Mesendoderm (in vitro differentiated cells): Measurements from ENCODE around the gene ESF1. TPM values are rescaled to one million over a fixed set of nuclear protein-coding genes. Genes with fewer than 3 reads are reported as not detected.

ENCODE experiments used
- DNase-seq: peaks from one replicate; pipeline ENCODE4 v3.0.0; 2013
- H2AK5ac ChIP-seq: 2 replicates; pipeline ENCODE4 v1.6.1; 2013; ENCODE audit warnings: low read length, inconsistent platforms
- H2BK120ac ChIP-seq: 2 replicates; pipeline ENCODE4 v1.6.1; 2013; ENCODE audit warnings: low read depth, mild to moderate bottlenecking, low read length, moderate library complexity, mixed read lengths
- H2BK15ac ChIP-seq: replicated peaks from 2 replicates; pipeline ENCODE4 v1.6.1; 2013; ENCODE audit warnings: low read depth, mild to moderate bottlenecking, moderate library complexity
- H2BK5ac ChIP-seq: 2 replicates; pipeline ENCODE4 v1.6.1; 2013; ENCODE audit warnings: low read length, inconsistent platforms
- H3K18ac ChIP-seq: 2 replicates; pipeline ENCODE4 v1.6.1; 2013; ENCODE audit warnings: mild to moderate bottlenecking, low read length, mixed read lengths
- H3K23ac ChIP-seq: one replicate; pipeline ENCODE4 v1.6.1; 2013; ENCODE audit warnings: low read length
- H3K27ac ChIP-seq: 2 replicates; pipeline ENCODE4 v1.5.1; 2013; ENCODE audit warnings: low read depth, mild to moderate bottlenecking, inconsistent platforms, low read length, moderate library complexity
- H3K27me3 ChIP-seq: 2 replicates; pipeline ENCODE4 v1.6.1; 2013; ENCODE audit warnings: low read length, control low read depth, mild to moderate bottlenecking, inconsistent platforms; ENCODE audit not compliant: insufficient read depth, poor library complexity
- H3K36me3 ChIP-seq: 2 replicates; pipeline ENCODE4 v1.6.1; 2013; ENCODE audit warnings: low read length, inconsistent platforms; ENCODE audit not compliant: control insufficient read depth, insufficient read depth
- H3K4ac ChIP-seq: one replicate; pipeline ENCODE4 v1.6.1; 2013; ENCODE audit warnings: low read depth, mild to moderate bottlenecking, low read length, moderate library complexity
- H3K4me1 ChIP-seq: 2 replicates; pipeline ENCODE4 v1.6.1; 2013; ENCODE audit warnings: low read depth, low read length, inconsistent platforms; ENCODE audit not compliant: control insufficient read depth
- H3K4me2 ChIP-seq: 2 replicates; pipeline ENCODE4 v1.6.1; 2013; ENCODE audit warnings: low read length
- H3K4me3 ChIP-seq: 2 replicates; pipeline ENCODE4 v1.5.1; 2013; ENCODE audit warnings: mild to moderate bottlenecking, low read length
- H3K56ac ChIP-seq: one replicate; pipeline ENCODE4 v1.6.1; 2013; ENCODE audit warnings: low read length
- H3K79me1 ChIP-seq: 2 replicates; pipeline ENCODE4 v1.6.1; 2013; ENCODE audit warnings: low read length, inconsistent platforms
- H3K79me2 ChIP-seq: 2 replicates; pipeline ENCODE4 v1.6.1; 2013; ENCODE audit warnings: mild to moderate bottlenecking, low read length; ENCODE audit not compliant: control insufficient read depth, insufficient read depth
- H3K9ac ChIP-seq: 2 replicates; pipeline ENCODE4 v1.6.1; 2013; ENCODE audit warnings: low read length, inconsistent platforms
- H4K5ac ChIP-seq: one replicate; pipeline ENCODE4 v1.6.1; 2013; ENCODE audit warnings: low read length
- H4K8ac ChIP-seq: one replicate; pipeline ENCODE4 v1.6.1; 2013; ENCODE audit warnings: low read depth, mild to moderate bottlenecking, control low read depth, low read length, moderate library complexity
- WGBS: extraction: QIAGEN DNeasy Blood & Tissue Kit; methylation state at CpG from one replicate; pipeline ENCODE4 v1.1.7; 2013; ENCODE audit warnings: low lambda C conversion rate, missing lambda C conversion rate; ENCODE audit not compliant: insufficient coverage; ENCODE audit errors: extremely low coverage; 5-methylcytosine and 5-hydroxymethylcytosine counted together
- polyA plus RNA-seq, 2 experiments: library from polyadenylated mRNA; stranded (reverse); fragments of 200-250 nt; gene quantifications; one replicate each; pipeline ENCODE4 v1.2.3, GENCODE V29; 2013

Gene ESF1
- 56.8 TPM for polyA plus RNA-seq (2013, experiment 1 of 2)
- polyA plus RNA-seq (2013, experiment 2 of 2), result 57.3 TPM

DNA sequence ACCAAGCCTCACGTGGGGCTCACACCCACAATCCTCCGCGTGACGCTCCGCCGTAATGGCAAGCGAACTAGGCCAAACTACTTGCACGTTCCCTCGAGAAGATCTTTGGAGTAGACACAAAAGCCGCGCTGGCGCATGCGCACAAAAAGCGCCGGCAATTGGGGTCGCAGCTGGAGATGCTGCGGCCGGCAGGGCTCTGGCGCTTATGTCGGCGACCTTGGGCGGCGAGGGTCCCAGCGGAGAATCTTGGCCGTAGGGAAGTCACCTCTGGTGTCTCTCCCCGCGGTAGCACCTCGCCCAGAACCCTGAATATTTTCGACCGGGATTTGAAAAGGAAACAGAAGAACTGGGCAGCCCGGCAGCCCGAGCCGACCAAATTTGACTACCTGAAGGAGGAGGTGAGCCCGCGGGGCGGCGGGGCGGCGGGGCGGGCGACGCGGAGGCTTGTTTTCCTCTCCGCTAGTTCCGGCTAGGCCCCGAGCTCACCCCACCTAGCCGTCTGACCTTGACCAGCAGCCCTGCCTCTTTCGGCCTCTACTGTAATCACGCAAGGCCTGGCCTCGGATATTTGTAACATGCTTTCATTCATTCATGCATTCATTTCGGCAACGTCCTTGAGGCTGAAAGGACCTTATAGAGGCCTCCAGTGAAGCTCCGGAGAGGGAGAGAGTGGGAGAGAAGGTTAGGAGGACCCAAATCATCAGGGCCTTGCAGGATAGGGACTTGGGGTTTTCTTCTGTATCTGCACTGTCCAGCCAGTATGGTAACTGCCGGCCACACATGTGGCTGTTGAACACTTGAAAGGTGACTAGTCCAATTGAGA lies at the start of gene ESF1, which contains the start of gene NDUFAF5:
TSS of gene ESF1 (minus strand) at position 27 of the 823 bp plus-strand sequence. CDS start 1,779 bp downstream, outside the sequence.
TSS of gene NDUFAF5 (plus strand) at position 136 of the 823 bp plus-strand sequence. CDS start at position 177, 41 bp downstream.
- H3K4me1 ChIP-seq, result peaks cover 2% of the 10 kb centered on the region
- H4K8ac ChIP-seq, result no peak within 1 kb of the TSS
- H3K4ac ChIP-seq, result peak within 1 kb of the TSS; percentile 87
- H2BK120ac ChIP-seq, result no peak within 1 kb of the TSS
- H2AK5ac ChIP-seq, result peak within 1 kb of the TSS; percentile 37
- H3K79me1 ChIP-seq, result peaks cover 13% of the 10 kb centered on the region
- peak within 1 kb of the TSS; percentile 99 for H3K9ac ChIP-seq
- H2BK15ac ChIP-seq, result no peak within 1 kb of the TSS
- H3K56ac ChIP-seq, result peak within 1 kb of the TSS; percentile 97
- peak within 1 kb of the TSS; percentile 85 for H3K18ac ChIP-seq
- H2BK5ac ChIP-seq, result peak within 1 kb of the TSS; percentile 35
- peaks cover 35% of the 10 kb centered on the region for H3K79me2 ChIP-seq
- H3K27me3 ChIP-seq, result no peaks in the 10 kb centered on the region
- H3K36me3 ChIP-seq, result peaks cover 2% of the 10 kb centered on the region
- H3K27ac ChIP-seq, result peak within 1 kb of the TSS; percentile 78
- H4K5ac ChIP-seq, result no peak within 1 kb of the TSS
- peak within 1 kb of the TSS; percentile 81 for H3K4me2 ChIP-seq
- peak; percentile 99 for DNase-seq
- no CpG with 5 or more reads among the region's 54 CpGs for WGBS
- H3K4me3 ChIP-seq, result peak within 1 kb of the TSS; percentile 99
- peak within 1 kb of the TSS; percentile 59 for H3K23ac ChIP-seq

GRCh38 chr20:13831476-13831875 lies 46.8 kb upstream of the ESF1 start:
- no peak overlapping the region for H3K23ac ChIP-seq
- no peak overlapping the region for H3K4me2 ChIP-seq
- no peak overlapping the region for H4K5ac ChIP-seq
- no peak overlapping the region for H3K9ac ChIP-seq
- H3K4ac ChIP-seq, result no peak overlapping the region
- no peaks in the 10 kb centered on the region for H3K4me1 ChIP-seq
- no peak overlapping the region for H2BK5ac ChIP-seq
- DNase-seq, result no peak
- no CpG with 5 or more reads among the region's 3 CpGs for WGBS
- H3K4me3 ChIP-seq, result no peak overlapping the region
- H3K36me3 ChIP-seq, result no peaks in the 10 kb centered on the region
- H3K79me2 ChIP-seq, result no peaks in the 10 kb centered on the region
- H3K56ac ChIP-seq, result no peak overlapping the region
- no peak overlapping the region for H4K8ac ChIP-seq
- no peaks in the 10 kb centered on the region for H3K27me3 ChIP-seq
- no peak overlapping the region for H3K18ac ChIP-seq
- no peak overlapping the region for H2BK120ac ChIP-seq
- no peak overlapping the region for H2BK15ac ChIP-seq
- H3K27ac ChIP-seq, result no peak overlapping the region
- H3K79me1 ChIP-seq, result no peaks in the 10 kb centered on the region
- no peak overlapping the region for H2AK5ac ChIP-seq

GRCh38 chr20:13825465-13825864 lies 40.7 kb upstream of the ESF1 start:
- WGBS, result no CpG with 5 or more reads among the region's 5 CpGs
- H3K56ac ChIP-seq, result no peak overlapping the region
- no peak overlapping the region for H3K4ac ChIP-seq

DNA sequence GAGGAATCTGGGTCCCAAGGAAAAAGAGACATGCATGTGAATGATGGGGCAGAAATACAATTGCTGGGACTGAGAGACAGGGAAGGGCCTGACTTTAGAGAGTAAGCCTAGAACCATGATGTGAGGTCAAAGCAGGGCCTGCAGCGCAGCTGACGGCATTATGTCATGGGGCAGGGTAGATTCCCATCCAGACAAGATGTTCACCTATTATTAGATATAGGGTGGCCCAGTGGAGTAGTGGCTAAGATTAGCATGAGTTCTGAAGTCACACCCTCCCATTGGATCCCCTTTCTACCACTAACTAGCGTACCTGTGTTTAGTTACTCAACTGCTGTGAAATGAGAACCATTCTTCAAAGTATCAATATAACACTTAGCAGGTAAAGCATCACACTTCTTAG lies 39.7 kb upstream of the ESF1 start:
- no peak overlapping the region for H3K4ac ChIP-seq
- H2BK5ac ChIP-seq, result no peak overlapping the region
- H3K18ac ChIP-seq, result no peak overlapping the region
- H2AK5ac ChIP-seq, result no peak overlapping the region
- H3K79me2 ChIP-seq, result no peaks in the 10 kb centered on the region
- no peak overlapping the region for H2BK120ac ChIP-seq
- H3K79me1 ChIP-seq, result no peaks in the 10 kb centered on the region
- H3K4me1 ChIP-seq, result no peaks in the 10 kb centered on the region
- no peak overlapping the region for H3K27ac ChIP-seq
- H3K9ac ChIP-seq, result no peak overlapping the region
- WGBS, result no CpG with 5 or more reads among the region's 3 CpGs
- H3K36me3 ChIP-seq, result no peaks in the 10 kb centered on the region
- no peak for DNase-seq
- H4K8ac ChIP-seq, result no peak overlapping the region
- no peak overlapping the region for H2BK15ac ChIP-seq
- H4K5ac ChIP-seq, result no peak overlapping the region
- H3K27me3 ChIP-seq, result no peaks in the 10 kb centered on the region
- no peak overlapping the region for H3K4me3 ChIP-seq
- H3K56ac ChIP-seq, result no peak overlapping the region
- no peak overlapping the region for H3K4me2 ChIP-seq
- no peak overlapping the region for H3K23ac ChIP-seq

More at GRCh38 chr20:13825465-13825864, 40.7 kb upstream of the ESF1 start:
- no peak overlapping the region for H3K27ac ChIP-seq
- no peak overlapping the region for H2BK15ac ChIP-seq
- no peak overlapping the region for H3K18ac ChIP-seq
- no peak overlapping the region for H3K9ac ChIP-seq
- no peak overlapping the region for H2BK5ac ChIP-seq
- H3K36me3 ChIP-seq, result no peaks in the 10 kb centered on the region
- H2AK5ac ChIP-seq, result no peak overlapping the region
- no peaks in the 10 kb centered on the region for H3K27me3 ChIP-seq
- no peaks in the 10 kb centered on the region for H3K4me1 ChIP-seq
- H3K79me2 ChIP-seq, result no peaks in the 10 kb centered on the region
- H3K4me2 ChIP-seq, result no peak overlapping the region
- no peaks in the 10 kb centered on the region for H3K79me1 ChIP-seq
- H3K4me3 ChIP-seq, result no peak overlapping the region
- no peak overlapping the region for H2BK120ac ChIP-seq
- no peak overlapping the region for H4K5ac ChIP-seq
- H3K23ac ChIP-seq, result no peak overlapping the region
- no peak overlapping the region for H4K8ac ChIP-seq
- no peak for DNase-seq

- WGBS, result no CpG with 5 or more reads among the region's 2 CpGs
- no peak overlapping the region for H3K27ac ChIP-seq
- no peak overlapping the region for H3K4ac ChIP-seq
- no peak overlapping the region for H3K4me2 ChIP-seq
- H3K79me2 ChIP-seq, result no peaks in the 10 kb centered on the region
- H3K56ac ChIP-seq, result no peak overlapping the region
- no peak overlapping the region for H2BK5ac ChIP-seq
- H2BK120ac ChIP-seq, result no peak overlapping the region
- no peaks in the 10 kb centered on the region for H3K27me3 ChIP-seq
- no peak overlapping the region for H3K23ac ChIP-seq
- H3K4me1 ChIP-seq, result no peaks in the 10 kb centered on the region
- DNase-seq, result peak; percentile 60
- no peak overlapping the region for H2BK15ac ChIP-seq
- no peak overlapping the region for H3K18ac ChIP-seq
- no peak overlapping the region for H2AK5ac ChIP-seq
- no peak overlapping the region for H3K4me3 ChIP-seq
- H3K36me3 ChIP-seq, result peaks cover 2% of the 10 kb centered on the region
- no peaks in the 10 kb centered on the region for H3K79me1 ChIP-seq
- no peak overlapping the region for H4K5ac ChIP-seq
- no peak overlapping the region for H3K9ac ChIP-seq
- no peak overlapping the region for H4K8ac ChIP-seq
Observed at GRCh38 chr20:13822459-13822858, 37.7 kb upstream of the ESF1 start.
